ENCODE results near the gene STYX. TPM values are rescaled to one million over a fixed set of nuclear protein-coding genes. Genes with fewer than 3 reads are reported as not detected.
A peak's percentile ranks its signal among the peaks of the same experiment; 100 is the strongest.

The STYX gene
- total and polyA plus RNA-seq, 2 of the 8 experiments (the other 6 are each of a cell fraction or from before 2014, with no cell fraction given) = 8.3 to 29.0 TPM

DNA sequence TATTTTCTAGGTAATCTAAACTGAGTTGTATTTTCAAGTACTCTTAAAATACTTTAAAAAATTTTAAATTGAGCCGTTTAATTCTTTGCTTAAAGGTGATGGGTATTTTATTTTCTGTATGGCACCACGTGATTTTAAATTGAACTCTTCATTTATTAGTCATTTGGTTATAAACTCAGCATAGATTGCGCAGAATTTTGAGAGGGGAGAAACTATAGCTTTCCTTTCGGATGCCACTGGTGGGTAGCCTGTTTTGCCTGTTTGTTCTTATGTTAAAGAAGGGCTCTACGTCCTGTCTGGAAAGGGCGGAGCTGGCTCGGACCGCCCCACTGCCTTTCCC, 411 bp upstream of the STYX start:
- POLR2A ChIA-PET (ENCODE audit: partially characterized antibody) = interaction anchor here (1.1 to 3.1 kb wide), 6 partner anchors 12 to 618 kb away, joined by 3 to 12 read pairs (median 11); partner anchors contain the start of genes GNPNAT1 and PSMC6
- no peak for FAIRE-seq

More for the DNA sequence above, 411 bp upstream of the STYX start:
- Histone ChIP-seq H3K4me3 (ENCODE audit: extremely low read depth in 1 of 4, insufficient read depth in 2 of 4, low read depth in 3 of 4, low read length in 4 of 4) (peak overlapping the region in 2 of 4 experiments; percentile 21 to 59; a peak in 5 of 8 replicates), H2BK20ac (ENCODE audit: low read length) (no peak overlapping the region), H3K14ac (ENCODE audit: insufficient read length) (no peak overlapping the region), H2AFZ (ENCODE audit: low read length) (no peak overlapping the region), H2BK15ac (ENCODE audit: low read length) (no peak overlapping the region), H3K36me3 (ENCODE audit: control insufficient read depth in 2 of 4, insufficient read depth in 4 of 4, low read length in 3 of 4) (peaks cover 6 to 33% (median 14%) of the 10 kb centered on the region in 4 experiments), H3K4ac (replicated peaks; ENCODE audit: insufficient read length, low read depth, low read length) (no peak overlapping the region), H4K8ac (ENCODE audit: extremely low read depth, insufficient read depth, low read length) (no peak overlapping the region), H4K20me1 (replicated peaks in 1 of 2; ENCODE audit: control insufficient read depth in 1 of 2, insufficient read depth in 2 of 2, low read length in 2 of 2) (peaks cover 0 to 2% of the 10 kb centered on the region in 2 experiments), H4K91ac (replicated peaks; ENCODE audit: insufficient read length, low read length) (no peak overlapping the region), H3K79me1 (ENCODE audit: low read depth, low read length) (no peaks in the 10 kb centered on the region), H3K9ac (replicated peaks in 1 of 4; ENCODE audit: extremely low read depth in 1 of 4, low read depth in 3 of 4, low read length in 3 of 4) (no peak overlapping the region), H3K9me3 (ENCODE audit: insufficient read depth in 2 of 2, low read depth in 1 of 2, low read length in 1 of 2) (no peaks in the 10 kb centered on the region), H2BK5ac (ENCODE audit: low read depth, low read length) (no peak overlapping the region), H3K27me3 (replicated peaks in 1 of 4; ENCODE audit: control insufficient read depth in 3 of 4, extremely low read depth in 1 of 4, insufficient read depth in 3 of 4, low read length in 3 of 4) (no peaks in the 10 kb centered on the region), H3K4me1 (replicated peaks in 1 of 4; ENCODE audit: control insufficient read depth in 3 of 4, insufficient read depth in 4 of 4, low read length in 3 of 4) (peaks cover 0 to 4% (median 3%) of the 10 kb centered on the region in 4 experiments; a peak in 4 of 7 replicates), H3K23ac (ENCODE audit: insufficient read length) (no peak overlapping the region), H3K4me2 (ENCODE audit: insufficient read depth in 1 of 2, low read depth in 2 of 2, low read length in 2 of 2) (peak overlapping the region; percentile 38 to 62; a peak in 3 of 4 replicates), H3K56ac (replicated peaks; ENCODE audit: insufficient read length, low read depth, low read length) (no peak overlapping the region), H3K23me2 (ENCODE audit: low read depth, low read length) (no peaks in the 10 kb centered on the region), H4K5ac (ENCODE audit: insufficient read length, low read depth, low read length) (peak overlapping the region; percentile 52), H2AK5ac (ENCODE audit: low read depth, low read length) (no peak overlapping the region), H3K18ac (ENCODE audit: extremely low read depth, low read length) (no peak overlapping the region), H2BK120ac (replicated peaks; ENCODE audit: low read depth, low read length) (no peak overlapping the region), H3K79me2 (ENCODE audit: control insufficient read depth in 1 of 2, insufficient read depth in 2 of 2, low read length in 2 of 2) (peaks cover 0 to 32% of the 10 kb centered on the region in 2 experiments; a peak in 2 of 4 replicates), H3K27ac (ENCODE audit: low read depth, low read length) (no peak overlapping the region), H2BK12ac (ENCODE audit: low read depth, low read length) (no peak overlapping the region)
- WGBS, 2 experiments (ENCODE audit: extremely low coverage in 1 of 2, insufficient coverage in 1 of 2, insufficient read length in 1 of 2, insufficient replicate concordance in 2 of 2, low coverage in 1 of 2, low lambda C conversion rate in 2 of 2, missing lambda C conversion rate in 1 of 2) = 3% methylated on average over 6 of the region's 8 CpGs; no CpG with 5 or more reads in 1 of the 2 experiments
- CTCF ChIA-PET (ENCODE audit: partially characterized antibody) = interaction anchor here (1.2 kb wide), 1 partner anchor 20 kb away, joined by 5 read pairs; no protein-coding TSS in a partner anchor
- 0 out of 2 replicates have a peak, but pooled peaks have one; percentile 47 for TF ChIP-seq BACH1 (IDR thresholded peaks at IDR 0.05; ENCODE audit: low read length)
- no peak for TF ChIP-seq CTBP2 (IDR thresholded peaks at IDR 0.05; ENCODE audit: borderline replicate concordance, insufficient read depth, insufficient read length, low read length)
- DNase-seq (ENCODE audit: low read depth in 1 of 2, low spot score in 2 of 2) = no peak

Data from H1 (cell line).